ENCODE results near the gene EVA1A.

The EVA1A gene, protein sequence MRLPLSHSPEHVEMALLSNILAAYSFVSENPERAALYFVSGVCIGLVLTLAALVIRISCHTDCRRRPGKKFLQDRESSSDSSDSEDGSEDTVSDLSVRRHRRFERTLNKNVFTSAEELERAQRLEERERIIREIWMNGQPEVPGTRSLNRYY

DNA sequence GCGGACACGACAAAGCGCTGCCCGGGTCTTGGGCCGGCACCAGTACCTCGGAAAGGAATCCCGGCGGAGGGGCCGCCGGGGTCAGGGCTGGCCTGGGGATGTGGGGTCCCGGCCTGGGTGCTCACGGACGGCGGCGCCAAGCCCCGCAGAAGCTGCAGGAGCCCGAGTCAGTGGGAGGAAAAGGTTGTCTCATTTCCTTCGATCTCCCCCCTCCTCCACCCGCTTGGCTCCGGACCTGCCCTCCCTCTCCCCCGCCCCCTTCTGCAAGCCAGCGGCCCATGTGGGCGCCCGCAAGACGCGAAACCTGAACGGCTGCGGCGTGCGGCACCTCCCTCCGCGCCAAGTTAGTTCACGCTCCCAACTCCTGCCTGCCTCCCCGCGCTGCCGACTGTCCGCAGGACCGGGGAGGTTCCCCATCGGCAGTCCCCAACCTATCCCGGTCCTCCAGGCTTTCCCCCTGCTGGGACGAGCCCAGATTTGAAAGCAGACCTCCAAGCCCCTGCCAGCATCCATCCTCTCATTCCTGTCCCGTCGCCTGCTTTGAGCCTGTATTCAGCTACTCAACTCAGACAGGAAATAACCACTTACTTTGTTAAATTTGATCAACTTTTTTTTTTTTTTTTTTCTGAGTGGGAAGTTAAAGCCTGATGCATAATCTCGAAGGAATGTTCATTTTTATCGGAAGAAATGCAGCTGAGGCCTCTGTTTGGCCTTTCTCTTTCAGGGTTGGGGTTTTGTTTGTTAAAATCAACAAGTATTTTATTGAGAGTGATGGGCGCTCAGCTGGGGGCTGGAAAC lies at the start of gene EVA1A:
EVA1A (minus strand) TSS at position 172 of the 798 bp plus-strand sequence. CDS start 42,799 bp downstream, outside the sequence.
- DNase-seq (ENCODE audit: low spot score), result no peak

DNA sequence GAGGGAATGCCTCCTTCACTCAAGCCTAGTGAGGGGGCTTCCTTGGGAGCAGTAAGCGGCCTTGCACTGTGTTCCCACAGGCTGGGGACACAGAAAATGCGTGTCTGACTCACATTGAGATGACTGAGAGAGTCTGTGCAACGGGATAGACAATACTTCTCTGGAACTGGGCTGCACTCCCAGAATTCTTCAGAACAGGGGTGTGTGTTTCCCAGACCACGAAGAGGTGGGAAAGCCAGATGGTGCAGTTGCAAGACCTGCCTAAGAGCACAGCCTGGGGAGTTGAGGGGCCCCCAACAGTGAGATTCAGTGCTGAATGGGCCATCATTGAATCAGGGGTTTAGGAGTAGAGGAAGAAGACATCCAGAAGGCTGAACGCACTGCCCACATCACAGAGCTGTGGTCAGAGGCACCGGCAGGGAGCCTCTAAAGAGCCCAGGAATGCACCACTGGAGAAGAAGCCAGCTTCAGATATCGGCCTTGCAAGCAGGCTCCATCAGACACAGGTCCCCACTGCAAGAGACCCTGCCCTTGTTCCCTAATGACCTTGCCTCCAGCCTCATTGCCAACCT lies 49.3 kb upstream of the EVA1A start:
- no peak for DNase-seq (ENCODE audit: low spot score)

DNA sequence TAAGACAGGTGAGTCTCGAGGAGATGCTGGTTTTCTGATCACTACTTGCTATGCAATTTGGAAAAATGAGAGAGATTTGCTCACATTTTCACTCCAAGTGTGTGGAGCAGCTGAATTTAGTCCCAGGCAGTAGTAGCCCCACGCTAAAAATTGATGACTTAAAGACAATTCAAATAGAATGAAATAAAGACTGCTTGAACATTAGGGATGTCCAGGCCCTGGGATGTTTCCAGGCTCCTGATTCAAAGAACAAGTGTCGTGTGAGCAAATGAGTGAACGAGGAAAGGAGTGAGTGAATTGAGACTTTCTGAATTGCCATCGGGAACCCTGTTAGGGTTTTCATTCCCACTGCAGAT lies 48.6 kb upstream of the EVA1A start:
- DNase-seq (ENCODE audit: low spot score), result no peak

DNA sequence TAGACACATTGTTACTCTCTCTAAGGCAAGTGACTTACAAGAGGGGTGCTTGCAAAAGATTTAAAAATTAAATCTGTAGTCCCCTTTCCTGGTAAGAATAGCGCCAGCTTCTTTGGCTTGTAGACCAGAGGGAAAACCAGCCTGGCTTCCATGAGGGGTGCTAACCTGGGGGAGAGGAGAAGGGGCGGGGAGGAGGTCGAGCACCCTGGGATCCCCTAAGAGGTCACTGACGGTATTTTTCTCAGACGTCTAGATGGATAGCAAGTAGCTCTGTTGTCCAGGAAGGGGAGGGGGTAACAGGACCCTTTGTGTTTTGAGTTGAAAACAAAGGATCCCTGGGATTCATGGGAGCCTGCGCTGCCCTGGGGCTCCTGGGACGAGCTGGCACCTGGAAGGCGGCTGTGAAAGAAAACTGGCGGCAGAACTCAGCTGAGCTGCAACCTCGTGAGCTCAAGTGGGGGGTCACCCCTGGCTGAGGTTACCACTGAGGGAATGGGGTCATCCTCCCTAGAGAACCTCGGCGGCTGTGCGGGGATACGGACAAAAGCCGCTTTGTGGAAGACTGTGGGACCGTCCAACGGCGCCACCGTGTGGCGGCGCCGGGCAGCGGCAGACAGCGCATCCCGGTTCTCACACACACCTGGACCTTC lies 48.1 kb upstream of the EVA1A start:
- peak; percentile 42 for DNase-seq (ENCODE audit: low spot score)

DNA sequence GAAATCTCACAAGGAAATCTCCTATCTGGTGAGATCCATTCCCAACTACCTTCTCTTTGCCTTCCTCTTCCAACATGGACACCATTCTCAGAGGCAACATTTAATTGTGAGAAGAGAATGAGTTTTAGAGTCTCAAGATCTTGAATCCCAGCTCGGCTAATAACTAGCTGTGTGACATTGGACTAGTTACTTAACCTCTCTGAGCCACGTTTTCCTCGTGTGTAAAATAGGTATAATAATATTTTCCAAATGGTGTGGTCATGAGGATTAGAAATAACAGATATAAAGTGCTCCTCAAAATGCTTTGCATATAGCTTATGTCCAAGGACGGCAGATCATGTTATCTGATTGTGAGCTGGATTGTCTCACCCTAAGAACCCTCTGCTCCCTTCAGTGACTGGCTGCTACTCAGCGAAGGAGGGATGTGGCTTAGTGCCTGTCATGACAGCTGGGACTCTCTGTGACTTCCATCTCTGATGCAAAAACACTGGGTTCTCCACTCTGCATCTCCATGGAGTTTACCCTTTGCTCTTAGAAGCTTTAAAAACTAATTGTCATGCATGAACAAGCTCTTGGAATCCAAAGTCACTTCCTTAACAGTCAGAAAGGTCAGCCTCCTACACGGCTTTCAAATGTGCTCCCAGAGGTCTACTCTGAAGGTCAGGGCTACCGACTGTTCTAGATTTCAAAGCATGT lies 47.4 kb upstream of the EVA1A start:
- DNase-seq (ENCODE audit: low spot score), result no peak

DNA sequence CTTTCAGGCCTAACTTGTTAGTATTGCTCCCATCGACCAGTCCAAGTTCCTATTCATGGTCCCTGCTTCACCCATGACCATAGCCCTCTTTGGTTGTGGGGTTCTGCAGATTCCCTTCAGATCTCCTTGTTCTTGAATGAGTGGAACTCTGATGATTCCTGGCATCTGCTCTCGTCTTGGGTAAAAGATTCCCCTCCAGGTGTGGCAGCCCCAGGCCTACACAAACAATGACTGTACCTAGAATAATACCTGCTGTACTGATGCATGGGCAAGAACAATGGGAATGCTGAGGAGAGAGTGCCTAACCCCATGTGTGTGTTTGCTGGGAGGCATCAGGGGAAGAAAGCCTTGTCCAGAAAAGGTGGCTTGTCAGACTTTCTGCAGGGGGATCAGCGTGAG lies 46.7 kb upstream of the EVA1A start:
- DNase-seq (ENCODE audit: low spot score), result no peak

DNA sequence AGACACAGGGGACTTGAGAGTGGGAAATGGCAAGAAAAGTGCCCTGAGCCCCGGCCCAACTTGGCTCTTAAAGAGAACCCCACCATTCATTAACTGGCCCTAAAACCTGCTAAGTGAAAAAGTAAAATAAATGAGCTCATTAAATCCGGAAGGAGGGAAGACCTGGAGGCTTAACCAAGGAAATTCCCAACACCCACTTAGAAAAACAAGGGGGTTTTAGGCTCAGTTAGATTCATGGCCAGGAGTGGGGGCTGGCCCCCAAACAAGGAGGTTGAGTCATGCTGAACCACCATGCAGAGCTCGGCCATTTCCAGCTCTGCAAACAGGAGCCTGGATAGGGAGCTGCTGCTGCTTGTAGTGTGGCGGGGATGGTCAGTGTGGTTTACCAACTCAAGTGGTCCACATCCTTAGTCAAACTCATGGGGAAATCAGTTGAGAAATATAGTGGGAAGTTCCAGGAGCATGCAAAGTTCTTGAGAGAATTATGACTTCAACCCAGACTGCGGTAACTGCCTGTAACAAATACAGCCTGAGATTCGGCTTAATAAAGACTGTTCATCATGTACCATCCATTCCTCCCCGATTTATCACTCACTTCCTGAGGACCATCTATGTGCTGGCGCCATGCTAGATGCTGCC lies 46.1 kb upstream of the EVA1A start:
- DNase-seq (ENCODE audit: low spot score), result no peak

DNA sequence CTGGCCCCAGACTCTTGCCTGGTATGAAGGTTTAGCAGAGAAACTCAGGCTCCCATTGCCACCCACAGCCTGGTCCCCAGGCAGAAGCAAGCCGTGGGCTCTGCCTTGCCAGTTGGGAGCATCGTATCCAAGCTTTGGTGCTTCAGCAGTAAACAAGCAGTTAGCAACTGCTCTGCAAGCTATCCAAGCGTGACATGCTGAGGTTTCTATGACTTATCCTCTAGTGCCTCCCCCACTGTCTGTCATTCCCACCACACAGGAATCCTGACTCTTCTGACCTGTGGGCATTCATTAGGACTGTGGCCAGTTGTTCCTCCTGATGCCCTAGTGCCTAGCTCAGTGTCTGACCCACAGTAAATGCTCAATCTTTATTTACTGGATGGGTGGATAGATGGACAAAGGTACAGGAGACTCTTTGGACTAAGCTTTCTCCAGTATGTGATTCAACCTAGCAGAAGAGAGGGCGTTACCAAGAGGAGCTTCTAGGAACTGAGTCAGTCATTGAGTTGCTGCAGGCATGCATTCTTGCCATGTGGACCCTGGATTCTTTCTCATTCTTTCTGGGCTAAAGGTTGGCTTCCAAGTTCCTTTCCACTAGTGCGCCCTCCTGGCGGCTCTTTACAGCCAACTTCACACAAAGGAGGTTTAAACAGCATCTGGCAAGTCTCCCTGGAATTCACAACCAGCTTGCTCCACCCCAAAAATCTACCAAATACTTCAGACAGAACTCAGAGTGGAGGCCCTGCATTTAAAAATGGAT lies 45.2 kb upstream of the EVA1A start:
- DNase-seq (ENCODE audit: low spot score), result no peak

DNA sequence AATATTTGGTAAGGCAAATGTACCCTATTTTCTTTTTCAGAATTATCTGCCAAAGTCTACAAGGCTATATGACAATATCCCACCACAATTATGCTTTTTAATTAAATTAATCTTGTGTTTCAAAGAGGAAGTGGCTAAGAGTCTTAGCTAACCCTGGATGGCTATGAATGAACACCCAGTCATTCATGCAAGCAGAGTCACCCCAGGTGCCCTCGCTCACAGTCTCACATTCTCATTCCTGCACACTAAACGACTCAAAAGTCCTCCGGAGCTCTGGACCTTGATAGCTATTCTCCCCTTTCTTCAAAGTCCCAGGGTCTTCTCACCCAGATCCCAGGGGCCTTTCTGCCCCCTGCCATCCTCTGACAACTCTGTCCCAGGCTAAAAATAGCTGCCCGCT lies 43.7 kb upstream of the EVA1A start:
- no peak for DNase-seq (ENCODE audit: low spot score)

DNA sequence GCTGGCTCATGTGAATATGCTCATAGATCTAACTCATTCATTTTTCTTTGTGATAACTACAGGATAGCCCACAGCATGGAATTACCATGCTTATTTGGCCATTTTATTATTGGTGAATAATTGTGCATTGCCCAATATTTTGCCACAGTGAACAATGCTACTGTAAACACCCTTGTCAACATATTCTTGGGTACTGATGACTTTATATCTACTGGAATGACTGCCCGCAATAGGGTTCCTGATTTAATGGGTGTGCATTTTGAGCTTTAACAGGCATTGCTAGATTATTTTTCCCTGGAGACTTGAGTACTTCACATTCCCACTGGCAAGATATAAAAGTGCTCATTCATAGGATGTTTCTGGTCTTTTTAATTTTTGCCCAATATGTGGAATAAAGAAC lies 42.7 kb upstream of the EVA1A start:
- no peak for DNase-seq (ENCODE audit: low spot score)

DNA sequence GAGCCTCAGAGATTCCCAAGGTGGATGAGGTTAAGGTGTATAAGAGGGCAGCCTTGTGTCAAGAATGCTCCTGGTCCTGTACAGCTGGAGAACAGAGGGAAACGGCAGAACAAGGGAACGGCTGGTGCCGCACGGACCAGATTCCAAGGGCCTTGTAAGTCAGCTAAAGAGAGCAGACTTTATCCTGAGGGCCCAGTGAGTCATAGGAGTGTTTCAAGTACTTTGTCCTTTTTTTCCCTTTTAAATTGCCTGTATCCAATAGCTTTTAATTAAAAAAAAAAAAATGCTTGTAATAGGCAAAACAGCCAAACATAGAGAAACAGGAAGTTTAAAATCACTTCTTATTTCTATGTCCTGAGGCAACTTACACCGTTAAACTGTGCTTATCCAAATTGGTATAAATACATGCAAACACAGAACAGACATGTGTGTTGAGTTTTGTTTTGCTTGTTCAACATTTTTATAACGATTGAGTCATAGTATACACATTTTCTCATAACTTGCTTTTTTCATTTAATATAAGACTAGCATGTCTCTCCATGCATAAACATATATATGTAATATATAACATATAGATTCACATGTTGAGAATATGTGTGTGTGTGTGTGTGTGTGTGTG lies 42.1 kb upstream of the EVA1A start:
- DNase-seq (ENCODE audit: low spot score), result no peak

DNA sequence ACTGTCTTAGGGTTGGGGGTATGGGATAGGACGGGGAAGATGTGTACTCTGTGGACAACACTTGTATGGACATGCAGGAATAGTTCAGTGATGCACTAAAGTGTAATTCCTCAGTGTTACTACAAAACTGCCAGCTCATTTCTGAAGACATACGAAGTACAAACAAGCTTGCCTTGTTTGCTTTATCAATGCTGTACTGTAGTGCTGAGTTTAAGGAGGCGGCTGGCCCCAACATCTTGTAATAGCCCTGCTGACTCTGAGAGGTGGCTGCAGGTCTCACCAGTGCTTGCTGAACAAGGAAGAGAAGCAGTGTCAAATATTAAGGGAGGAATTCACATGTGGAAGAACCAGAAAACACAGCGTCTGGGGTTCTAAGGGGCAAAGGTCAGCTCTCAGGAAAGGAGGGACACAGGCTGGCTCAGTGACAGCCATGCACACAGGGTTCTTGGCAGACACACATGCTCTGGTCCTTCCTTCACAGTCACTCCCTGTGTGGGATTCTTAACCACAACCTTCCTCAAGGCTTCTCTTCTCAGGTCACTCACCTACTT lies 39.8 kb upstream of the EVA1A start:
- DNase-seq (ENCODE audit: low spot score), result no peak

DNA sequence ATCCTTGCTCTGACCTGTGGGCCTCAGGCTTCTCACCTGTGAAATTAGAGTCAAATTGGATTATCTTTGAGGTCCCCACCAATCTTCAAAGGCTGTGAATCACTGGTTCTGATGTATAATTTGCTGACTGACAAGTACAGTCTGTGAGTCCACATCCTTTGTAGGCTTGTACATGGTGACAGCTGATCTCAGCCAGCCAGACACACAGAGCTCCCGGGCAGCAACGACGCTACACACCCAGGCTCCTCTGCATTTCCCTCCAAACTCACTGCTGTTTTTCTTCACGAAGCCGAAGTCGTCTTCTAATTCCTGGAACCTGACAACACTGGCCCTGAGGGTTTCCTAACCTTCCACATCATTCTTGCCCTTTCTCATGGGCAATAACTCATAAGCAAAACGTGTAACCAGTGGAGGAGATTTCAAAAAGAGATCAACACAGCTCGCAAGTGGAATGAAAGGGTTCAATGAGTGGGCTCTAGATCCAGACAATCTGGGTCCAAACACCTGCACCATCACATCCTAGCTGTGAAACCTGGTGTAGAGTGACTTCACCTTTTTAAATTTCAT lies 37.9 kb upstream of the EVA1A start:
- DNase-seq (ENCODE audit: low spot score), result no peak

DNA sequence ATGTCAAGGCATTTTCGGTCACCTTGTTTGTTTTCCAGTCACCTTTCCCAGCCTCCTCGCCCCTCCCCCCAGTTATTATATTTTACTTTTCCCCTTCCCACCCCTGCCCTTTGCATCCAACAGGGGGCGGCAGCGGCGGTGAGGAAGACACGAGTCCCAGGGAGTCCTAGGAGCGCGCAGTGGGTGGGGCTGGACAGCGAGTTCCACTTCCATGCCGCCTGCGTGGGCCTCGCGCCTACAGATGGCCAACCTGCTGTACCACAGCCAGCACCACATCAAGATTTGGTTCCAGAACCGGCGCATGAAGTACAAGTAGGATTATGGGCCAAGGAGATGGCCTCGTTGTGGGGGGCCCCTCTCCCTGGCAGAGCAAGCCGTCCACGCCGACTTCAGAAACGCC lies 37.2 kb upstream of the EVA1A start:
- no peak for DNase-seq (ENCODE audit: low spot score)

DNA sequence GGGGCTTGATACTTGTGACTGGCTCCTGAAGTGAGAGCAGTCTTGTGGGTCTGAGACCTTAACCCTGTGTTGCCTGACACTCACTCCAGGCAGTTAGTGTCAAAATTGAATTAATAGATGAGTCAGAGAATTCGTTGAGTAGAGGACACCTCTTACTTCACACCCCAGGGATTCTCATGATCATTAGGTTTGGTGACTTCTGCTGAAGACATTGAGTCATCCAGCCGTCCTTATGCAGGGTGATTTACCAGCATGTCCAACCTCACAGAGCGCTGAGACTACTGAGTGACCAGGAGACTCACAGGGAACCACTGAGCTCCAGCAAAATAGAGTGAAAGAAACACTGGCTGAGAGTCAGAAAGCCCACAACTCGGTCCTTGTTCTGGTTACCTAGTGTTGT lies 36.0 kb upstream of the EVA1A start:
- no peak for DNase-seq (ENCODE audit: low spot score)

DNA sequence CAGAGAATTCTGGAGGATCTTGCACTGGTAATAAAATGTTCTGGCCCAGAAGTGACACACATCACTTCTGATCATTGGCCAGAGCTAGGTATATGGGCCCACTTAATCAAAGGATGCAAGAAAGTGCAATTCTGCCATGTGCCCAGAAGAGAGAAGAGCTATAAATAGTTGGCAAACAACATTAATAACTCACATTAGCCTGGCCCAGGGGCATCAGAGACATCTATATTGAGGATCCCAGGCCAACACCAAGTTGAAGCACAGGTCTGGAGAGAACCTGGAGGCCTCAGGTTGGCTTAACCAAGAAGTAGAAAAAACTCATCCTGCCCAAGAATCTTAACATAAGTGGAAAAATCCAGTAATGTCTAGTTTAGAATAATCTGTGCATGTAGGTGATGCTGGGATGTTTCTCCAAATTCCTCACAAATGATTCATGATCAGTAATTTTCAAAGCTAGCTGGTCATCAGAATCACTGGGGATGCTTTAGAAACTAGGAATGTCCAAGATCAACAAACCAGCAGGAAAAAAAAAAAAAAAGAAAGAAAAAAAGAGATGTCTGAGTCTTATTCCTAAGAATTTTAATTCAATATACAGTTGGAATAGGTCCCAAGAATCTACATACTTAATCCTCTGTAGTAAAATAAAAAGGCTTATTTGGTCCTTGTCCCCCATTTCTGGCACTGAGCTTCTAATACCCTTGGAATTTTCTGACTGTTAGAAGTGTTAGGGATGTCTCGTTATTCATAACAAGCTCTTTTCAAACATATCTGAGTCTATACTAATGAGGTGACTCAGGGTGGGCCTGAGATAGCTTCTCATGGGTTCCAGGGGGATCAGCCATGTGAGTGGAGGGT lies 35.0 kb upstream of the EVA1A start:
- no peak for DNase-seq (ENCODE audit: low spot score)

DNA sequence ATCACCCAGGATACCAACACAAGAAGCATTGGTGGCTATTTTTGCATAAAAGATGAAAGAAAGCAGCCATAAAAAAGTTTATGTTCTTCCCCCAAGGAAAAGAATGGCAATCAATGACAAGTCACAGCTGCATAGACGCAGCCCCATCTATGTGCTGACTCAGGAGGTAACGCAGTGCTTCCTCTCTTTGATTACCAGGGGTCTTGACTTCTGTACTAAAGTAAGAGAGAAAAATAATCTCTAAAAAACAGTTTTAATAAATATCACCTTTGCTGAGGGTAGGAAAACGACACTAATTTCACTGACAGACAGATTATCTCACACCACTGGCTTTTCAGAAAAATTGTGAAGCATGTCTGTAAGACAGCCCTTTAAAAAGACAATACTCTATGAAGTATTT lies 33.9 kb upstream of the EVA1A start:
- no peak for DNase-seq (ENCODE audit: low spot score)

DNA sequence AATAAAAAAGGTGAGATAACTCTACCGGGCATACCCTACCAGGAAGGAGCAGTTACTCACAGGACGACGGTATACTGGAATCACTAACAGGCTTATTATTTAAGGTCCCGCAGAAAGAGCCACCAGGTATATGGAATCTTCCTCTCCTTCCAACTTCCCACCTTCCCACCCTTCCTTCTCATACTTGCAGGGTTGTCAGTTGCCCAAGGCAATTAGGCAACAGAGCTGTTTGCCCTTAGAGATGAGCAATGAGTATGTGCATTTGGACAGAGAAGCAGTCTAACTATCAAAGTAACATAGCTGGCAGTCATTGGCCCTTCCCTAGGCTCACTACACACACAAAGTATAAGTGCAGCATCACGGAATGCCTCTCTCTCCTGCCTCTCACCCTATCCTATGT lies 32.1 kb upstream of the EVA1A start:
- no peak for DNase-seq (ENCODE audit: low spot score)

DNA sequence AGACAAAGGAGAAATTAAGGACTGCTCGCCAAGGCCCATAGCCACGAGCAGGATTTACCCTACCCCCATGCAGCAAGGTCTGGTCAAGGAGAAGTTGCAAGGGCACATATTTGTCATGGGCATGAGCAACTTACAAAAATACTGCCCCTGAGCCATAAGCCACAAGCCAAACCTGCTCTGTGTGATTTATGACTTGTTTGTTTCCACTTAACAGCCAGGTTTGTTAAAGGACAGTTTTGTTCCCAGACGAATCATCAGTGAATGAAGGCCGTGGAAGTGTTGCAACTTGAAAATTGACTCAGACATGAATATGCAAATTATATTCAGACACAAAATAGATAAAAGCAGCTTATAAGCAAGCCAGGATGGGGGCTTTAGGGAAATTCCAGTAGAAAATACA lies 31.3 kb upstream of the EVA1A start:
- DNase-seq (ENCODE audit: low spot score), result no peak
